ENCODE data around the gene ZNF79. TPM values are rescaled to one million over a fixed set of nuclear protein-coding genes. Genes with fewer than 3 reads are reported as not detected.

Gene ZNF79
- total RNA-seq, 1 donor: 9.7 TPM

GRCh38 chr9:127406799-127407491 is 17.2 kb upstream of the ZNF79 start:
- Histone ChIP-seq H3K27me3 (ENCODE audit: insufficient read depth, low read length) (no peaks in the 10 kb centered on the region), H3K4me1 (ENCODE audit: insufficient read depth, low read length) (peaks cover 9% of the 10 kb centered on the region), H3K4me3 (ENCODE audit: low read length) (no peak overlapping the region), H3K9me3 (ENCODE audit: low read depth, low read length) (no peaks in the 10 kb centered on the region)

- no peaks in the 10 kb centered on the region for H3K27me3 ChIP-seq (ENCODE audit: insufficient read depth, low read length)
- H3K9me3 ChIP-seq (ENCODE audit: low read depth, low read length): no peaks in the 10 kb centered on the region
- peaks cover 14% of the 10 kb centered on the region for H3K4me1 ChIP-seq (ENCODE audit: insufficient read depth, low read length)
- H3K4me3 ChIP-seq (ENCODE audit: low read length): no peak overlapping the region
Measured at GRCh38 chr9:127407492-127407843, 16.7 kb upstream of the ZNF79 start.

- Histone ChIP-seq H3K27me3 (ENCODE audit: insufficient read depth, low read length) (no peaks in the 10 kb centered on the region), H3K4me3 (ENCODE audit: low read length) (no peak overlapping the region), H3K9me3 (ENCODE audit: low read depth, low read length) (no peaks in the 10 kb centered on the region), H3K4me1 (ENCODE audit: insufficient read depth, low read length) (peaks cover 14% of the 10 kb centered on the region)
Measured at GRCh38 chr9:127411122-127411521, 13.1 kb upstream of the ZNF79 start.

GRCh38 chr9:127415141-127415540 is 9.0 kb upstream of the ZNF79 start:
- no peak overlapping the region for H3K4me3 ChIP-seq (ENCODE audit: low read length)
- no peaks in the 10 kb centered on the region for H3K27me3 ChIP-seq (ENCODE audit: insufficient read depth, low read length)
- no peaks in the 10 kb centered on the region for H3K9me3 ChIP-seq (ENCODE audit: low read depth, low read length)
- peaks cover 14% of the 10 kb centered on the region for H3K4me1 ChIP-seq (ENCODE audit: insufficient read depth, low read length)

- Histone ChIP-seq H3K4me1 (ENCODE audit: insufficient read depth, low read length) (peaks cover 11% of the 10 kb centered on the region), H3K4me3 (ENCODE audit: low read length) (no peak overlapping the region), H3K9me3 (ENCODE audit: low read depth, low read length) (no peaks in the 10 kb centered on the region), H3K27me3 (ENCODE audit: insufficient read depth, low read length) (no peaks in the 10 kb centered on the region)
Measured at GRCh38 chr9:127415657-127416056, 8.5 kb upstream of the ZNF79 start.

GRCh38 chr9:127417131-127418036 is 6.8 kb upstream of the ZNF79 start:
- Histone ChIP-seq H3K4me1 (ENCODE audit: insufficient read depth, low read length) (peaks cover 3% of the 10 kb centered on the region), H3K4me3 (ENCODE audit: low read length) (no peak overlapping the region), H3K9me3 (ENCODE audit: low read depth, low read length) (no peaks in the 10 kb centered on the region), H3K27me3 (ENCODE audit: insufficient read depth, low read length) (no peaks in the 10 kb centered on the region)

GRCh38 chr9:127418037-127418471 is 6.1 kb upstream of the ZNF79 start:
- H3K27me3 ChIP-seq (ENCODE audit: insufficient read depth, low read length): no peaks in the 10 kb centered on the region
- H3K9me3 ChIP-seq (ENCODE audit: low read depth, low read length): no peaks in the 10 kb centered on the region
- no peak overlapping the region for H3K4me3 ChIP-seq (ENCODE audit: low read length)
- peaks cover 9% of the 10 kb centered on the region for H3K4me1 ChIP-seq (ENCODE audit: insufficient read depth, low read length)

- no peaks in the 10 kb centered on the region for H3K27me3 ChIP-seq (ENCODE audit: insufficient read depth, low read length)
- H3K4me1 ChIP-seq (ENCODE audit: insufficient read depth, low read length): peaks cover 16% of the 10 kb centered on the region
- H3K9me3 ChIP-seq (ENCODE audit: low read depth, low read length): no peaks in the 10 kb centered on the region
- no peak overlapping the region for H3K4me3 ChIP-seq (ENCODE audit: low read length)
Measured at GRCh38 chr9:127419348-127419747, 4.8 kb upstream of the ZNF79 start.

- no peaks in the 10 kb centered on the region for H3K27me3 ChIP-seq (ENCODE audit: insufficient read depth, low read length)
- H3K4me3 ChIP-seq (ENCODE audit: low read length): no peak overlapping the region
- peaks cover 32% of the 10 kb centered on the region for H3K4me1 ChIP-seq (ENCODE audit: insufficient read depth, low read length)
- no peaks in the 10 kb centered on the region for H3K9me3 ChIP-seq (ENCODE audit: low read depth, low read length)
Measured at GRCh38 chr9:127421057-127421456, 3.1 kb upstream of the ZNF79 start.

GRCh38 chr9:127422133-127422782 is 1.9 kb upstream of the ZNF79 start:
- peaks cover 34% of the 10 kb centered on the region for H3K4me1 ChIP-seq (ENCODE audit: insufficient read depth, low read length)
- no peaks in the 10 kb centered on the region for H3K9me3 ChIP-seq (ENCODE audit: low read depth, low read length)
- no peaks in the 10 kb centered on the region for H3K27me3 ChIP-seq (ENCODE audit: insufficient read depth, low read length)
- no peak overlapping the region for H3K4me3 ChIP-seq (ENCODE audit: low read length)

- H3K27me3 ChIP-seq (ENCODE audit: insufficient read depth, low read length): no peaks in the 10 kb centered on the region
- peaks cover 34% of the 10 kb centered on the region for H3K4me1 ChIP-seq (ENCODE audit: insufficient read depth, low read length)
- H3K9me3 ChIP-seq (ENCODE audit: low read depth, low read length): no peaks in the 10 kb centered on the region
- H3K4me3 ChIP-seq (ENCODE audit: low read length): no peak overlapping the region
Measured at GRCh38 chr9:127422787-127423186, 1.4 kb upstream of the ZNF79 start.

- Histone ChIP-seq H3K4me1 (ENCODE audit: insufficient read depth, low read length) (peaks cover 34% of the 10 kb centered on the region), H3K9me3 (ENCODE audit: low read depth, low read length) (no peaks in the 10 kb centered on the region), H3K27me3 (ENCODE audit: insufficient read depth, low read length) (no peaks in the 10 kb centered on the region), H3K4me3 (ENCODE audit: low read length) (peak overlapping the region; percentile 83)
Measured at GRCh38 chr9:127423476-127423933, 677 bp upstream of the ZNF79 start.

- H3K4me1 ChIP-seq (ENCODE audit: insufficient read depth, low read length): peaks cover 34% of the 10 kb centered on the region
- H3K4me3 ChIP-seq (ENCODE audit: low read length): peak overlapping the region; percentile 83
- H3K27me3 ChIP-seq (ENCODE audit: insufficient read depth, low read length): no peaks in the 10 kb centered on the region
- H3K9me3 ChIP-seq (ENCODE audit: low read depth, low read length): no peaks in the 10 kb centered on the region
Measured at GRCh38 chr9:127424676-127424999, 456 bp downstream of the ZNF79 start.

- Histone ChIP-seq H3K9me3 (ENCODE audit: low read depth, low read length) (no peaks in the 10 kb centered on the region), H3K4me3 (ENCODE audit: low read length) (no peak overlapping the region), H3K4me1 (ENCODE audit: insufficient read depth, low read length) (peaks cover 34% of the 10 kb centered on the region), H3K27me3 (ENCODE audit: insufficient read depth, low read length) (no peaks in the 10 kb centered on the region)
Measured at GRCh38 chr9:127426756-127427155, 2.6 kb downstream of the ZNF79 start.

- Histone ChIP-seq H3K27me3 (ENCODE audit: insufficient read depth, low read length) (no peaks in the 10 kb centered on the region), H3K9me3 (ENCODE audit: low read depth, low read length) (no peaks in the 10 kb centered on the region), H3K4me3 (ENCODE audit: low read length) (no peak overlapping the region), H3K4me1 (ENCODE audit: insufficient read depth, low read length) (peaks cover 21% of the 10 kb centered on the region)
Measured at GRCh38 chr9:127428348-127428747, 4.2 kb downstream of the ZNF79 start.
